Fibroblast of lung (primary cell): ENCODE data around the gene TAF10. TPM values are rescaled to one million over a fixed set of nuclear protein-coding genes. Genes with fewer than 3 reads are reported as not detected.

Experiments
- DNase-seq, 2 donors: peaks; one replicate each; pipeline versions ENCODE4 v3.0.0 to v3.0.0-alpha.2; 2010; ENCODE audit warnings: low read depth in 2 of 2
- H2AFZ ChIP-seq: 2 replicates; pipeline ENCODE4 v1.5.1; 2012; ENCODE audit warnings: low read length, control low read depth, inconsistent platforms
- H3K27ac ChIP-seq: 2 replicates; pipeline ENCODE4 v1.5.1; 2011; ENCODE audit warnings: low read length, control low read depth; ENCODE audit not compliant: insufficient read depth
- H3K27me3 ChIP-seq: 2 replicates; pipeline ENCODE4 v1.5.1; 2011; ENCODE audit warnings: mild to moderate bottlenecking, low read length; ENCODE audit not compliant: control insufficient read depth, insufficient read depth
- H3K36me3 ChIP-seq: 2 replicates; pipeline ENCODE4 v1.5.1; 2011; ENCODE audit warnings: low read length; ENCODE audit not compliant: control insufficient read depth, insufficient read depth
- H3K4me1 ChIP-seq: 2 replicates; pipeline ENCODE4 v1.5.1; 2011; ENCODE audit warnings: low read length; ENCODE audit not compliant: control insufficient read depth, insufficient read depth; ENCODE audit errors: extremely low read depth
- H3K4me2 ChIP-seq: 2 replicates; pipeline ENCODE4 v1.5.1; 2011; ENCODE audit warnings: low read length, control low read depth; ENCODE audit not compliant: insufficient read depth; ENCODE audit errors: extremely low read depth
- H3K4me3 ChIP-seq, 4 experiments: fragments of 200-600 bp in 1 of 4; sonication (generic) in 1 of 4; replicated peaks in 1 of 4; 2 replicates each; pipeline ENCODE4 v1.5.1; 2011 to 2016; ENCODE audit warnings: low read length in 4 of 4, low read depth in 3 of 4, mild to moderate bottlenecking in 3 of 4, control low read depth in 2 of 4, inconsistent platforms in 1 of 4, mixed read lengths in 1 of 4; ENCODE audit not compliant: insufficient read depth in 1 of 4; ENCODE audit errors: control extremely low read depth in 1 of 4
- H3K79me2 ChIP-seq: 2 replicates; pipeline ENCODE4 v1.5.1; 2012; ENCODE audit warnings: mild to moderate bottlenecking, low read length, inconsistent platforms; ENCODE audit not compliant: control insufficient read depth, insufficient read depth
- H3K9ac ChIP-seq: 2 replicates; pipeline ENCODE4 v1.5.1; 2011; ENCODE audit warnings: mild to moderate bottlenecking, low read length, control low read depth; ENCODE audit not compliant: insufficient read depth
- H3K9me3 ChIP-seq: 2 replicates; pipeline ENCODE4 v1.5.1; 2012; ENCODE audit warnings: low read depth, low read length; ENCODE audit not compliant: control insufficient read depth, insufficient read depth
- H4K20me1 ChIP-seq: 2 replicates; pipeline ENCODE4 v1.5.1; 2011; ENCODE audit warnings: low read length; ENCODE audit not compliant: control insufficient read depth, insufficient read depth; ENCODE audit errors: extremely low read depth
- CTCF ChIP-seq, 2 donors: IDR thresholded peaks in 1 of 2; conservative IDR thresholded peaks in 1 of 2; 1 replicate in 1 of 2; 2 replicates in 1 of 2; pipeline ENCODE4 v1.5.1; 2011 to 2012; ENCODE audit warnings: low read length in 2 of 2, control low read depth in 1 of 2, inconsistent platforms in 1 of 2, low read depth in 1 of 2, mild to moderate bottlenecking in 1 of 2
- EZH2 ChIP-seq: IDR thresholded peaks from 2 replicates; pipeline ENCODE4 v1.5.1; 2012; ENCODE audit warnings: low read length, control low read depth, mild to moderate bottlenecking; ENCODE audit errors: missing control alignments
- polyA minus RNA-seq: library from RNA; depleted of rRNA, polyadenylated mRNA; stranded (reverse); fragments of >200 nt; gene quantifications from 2 replicates; pipeline ENCODE4 v1.2.3, GENCODE V29; 2011; ENCODE audit warnings: low replicate concordance
- polyA plus RNA-seq, 2 donors: library from polyadenylated mRNA; depleted of rRNA in 1 of 2; stranded (reverse) in 1 of 2; unstranded in 1 of 2; fragments of >200 nt; gene quantifications; 2 replicates each; pipeline ENCODE4 v1.2.1, GENCODE V29; 2011 to 2012; ENCODE audit warnings: missing spikeins in 1 of 2
- total RNA-seq: library from RNA; depleted of rRNA; stranded (reverse); fragments of >200 nt; gene quantifications from 2 replicates; pipeline ENCODE4 v1.2.1, GENCODE V29; 2014

TAF10 gene
- total RNA-seq (61.9 and 77.8 TPM in 2 replicates), polyA plus RNA-seq (142 and 176 TPM in 2 replicates), polyA minus RNA-seq (228 and 438 TPM in 2 replicates)
- 314 and 382 TPM in 2 replicates for polyA plus RNA-seq (2012)

GRCh38 chr11:6612213-6613041 lies at the start of gene TAF10:
Gene TAF10 (minus strand): TSS chr11:6612216. CDS start chr11:6612189, 27 bp downstream.
- peak within 1 kb of the TSS; percentile 49 to 83 (median 72) for H3K4me3 ChIP-seq
- H3K9ac ChIP-seq = peak within 1 kb of the TSS; percentile 79
- TF ChIP-seq EZH2 = no peak
- TF ChIP-seq CTCF (conservative IDR thresholded peaks at IDR 0.05 in 1 of 2, IDR thresholded peaks at IDR 0.05 in 1 of 2; ENCODE audit: low read depth in 1 of 2, low read length in 2 of 2) = peak; percentile 31 to 49
- no peaks in the 10 kb centered on the region for H4K20me1 ChIP-seq
- DNase-seq = peak; percentile 95 to 96
- peak within 1 kb of the TSS; percentile 51 for H2AFZ ChIP-seq
- H3K36me3 ChIP-seq = peaks cover 37% of the 10 kb centered on the region
- H3K27ac ChIP-seq = peak within 1 kb of the TSS; percentile 93
- H3K79me2 ChIP-seq = peaks cover 47% of the 10 kb centered on the region
- peaks cover 22% of the 10 kb centered on the region for H3K4me1 ChIP-seq
- H3K27me3 ChIP-seq = no peaks in the 10 kb centered on the region
- no peaks in the 10 kb centered on the region for H3K9me3 ChIP-seq
- H3K4me2 ChIP-seq = peak within 1 kb of the TSS; percentile 97

GRCh38 chr11:6660712-6661111 lies 48.7 kb upstream of the TAF10 start:
- peaks cover 11% of the 10 kb centered on the region for H3K27me3 ChIP-seq
- no peaks in the 10 kb centered on the region for H4K20me1 ChIP-seq
- no peaks in the 10 kb centered on the region for H3K79me2 ChIP-seq
- no peaks in the 10 kb centered on the region for H3K36me3 ChIP-seq
- no peak overlapping the region for H3K27ac ChIP-seq
- no peaks in the 10 kb centered on the region for H3K9me3 ChIP-seq
- no peak for DNase-seq
- no peak overlapping the region for H3K4me2 ChIP-seq
- peaks cover 3% of the 10 kb centered on the region for H3K4me1 ChIP-seq
- no peak overlapping the region for H2AFZ ChIP-seq
- TF ChIP-seq CTCF (conservative IDR thresholded peaks at IDR 0.05 in 1 of 2, IDR thresholded peaks at IDR 0.05 in 1 of 2; ENCODE audit: low read depth in 1 of 2, low read length in 2 of 2) (no peak), EZH2 (no peak)
- H3K9ac ChIP-seq = no peak overlapping the region
- no peak overlapping the region for H3K4me3 ChIP-seq

GRCh38 chr11:6658647-6659046 lies 46.6 kb upstream of the TAF10 start:
- Histone ChIP-seq H3K4me1 (peaks cover under 1% of the 10 kb centered on the region), H3K4me3 (no peak overlapping the region), H3K27me3 (peaks cover 21% of the 10 kb centered on the region), H4K20me1 (no peaks in the 10 kb centered on the region), H3K9me3 (no peaks in the 10 kb centered on the region), H3K36me3 (no peaks in the 10 kb centered on the region), H2AFZ (no peak overlapping the region), H3K79me2 (no peaks in the 10 kb centered on the region), H3K9ac (no peak overlapping the region), H3K27ac (no peak overlapping the region), H3K4me2 (no peak overlapping the region)
- no peak for TF ChIP-seq EZH2
- TF ChIP-seq CTCF (conservative IDR thresholded peaks at IDR 0.05 in 1 of 2, IDR thresholded peaks at IDR 0.05 in 1 of 2; ENCODE audit: low read depth in 1 of 2, low read length in 2 of 2) = no peak
- DNase-seq = no peak
